ENCODE measurements around the gene CD1B. TPM values are rescaled to one million over a fixed set of nuclear protein-coding genes. Genes with fewer than 3 reads are reported as not detected.

Gene CD1B
- total and polyA plus RNA-seq, 9 of the 15 experiments (the other 6 are each of a cell fraction or from before 2014, with no cell fraction given), result not detected

DNA sequence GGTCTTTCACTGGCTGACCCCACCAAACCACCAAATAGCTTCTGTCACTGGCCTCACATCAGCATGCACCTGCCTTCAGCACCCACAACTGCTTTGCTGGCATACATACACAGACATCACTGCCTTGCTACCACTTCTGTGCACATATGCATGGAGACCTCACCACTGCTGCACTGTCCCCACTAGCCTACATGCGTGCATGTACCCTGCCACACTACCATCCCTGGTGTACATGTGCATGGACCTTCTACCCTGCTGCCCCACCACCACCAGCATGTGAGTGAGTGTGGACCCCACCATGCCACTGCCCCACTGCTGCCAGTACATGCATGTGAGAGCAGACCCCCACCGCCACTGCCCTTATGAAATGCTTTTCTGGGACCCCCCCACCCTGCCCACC, 35.5 kb downstream of the CD1B start:
- Histone ChIP-seq H3K9me3 (replicated peaks; ENCODE audit: control insufficient read depth, insufficient read depth, low read depth, low read length) (no peaks in the 10 kb centered on the region), H3K4me1 (replicated peaks in 1 of 2; ENCODE audit: control insufficient read depth in 2 of 2, insufficient read depth in 2 of 2, low read length in 2 of 2) (no peaks in the 10 kb centered on the region), H3K79me2 (ENCODE audit: control insufficient read depth, insufficient read depth, low read length) (no peaks in the 10 kb centered on the region), H3K9ac (ENCODE audit: insufficient read depth in 1 of 2, low read depth in 2 of 2, low read length in 2 of 2) (no peak overlapping the region), H2AFZ (ENCODE audit: low read depth, low read length) (no peak overlapping the region), H4K20me1 (replicated peaks; ENCODE audit: control insufficient read depth, insufficient read depth, low read length) (no peaks in the 10 kb centered on the region), H3K36me3 (ENCODE audit: control insufficient read depth, insufficient read depth, low read length) (no peaks in the 10 kb centered on the region), H3K4me3 (no peak overlapping the region), H3K27ac (ENCODE audit: extremely low read depth, low read depth, low read length) (no peak overlapping the region), H3K27me3 (ENCODE audit: control insufficient read depth in 2 of 2, insufficient read depth in 2 of 2, low read length in 2 of 2) (no peaks in the 10 kb centered on the region), H3K4me2 (ENCODE audit: insufficient read depth, low read length) (no peak overlapping the region), H3K9me1 (ENCODE audit: control insufficient read depth, insufficient read depth, low read length) (no peaks in the 10 kb centered on the region)
- FAIRE-seq (no peak), ATAC-seq (no peak), DNase-seq (ENCODE audit: extremely low read depth in 1 of 4, low spot score in 3 of 4) (no peak)
- ChIA-PET CTCF (ENCODE audit: low intra/inter-chr PET ratio) (no interaction called here), POLR2A (no interaction called here)
- BruUV-seq (replicated peaks), result no TSS peak
- in situ Hi-C loops (cut with MboI) (no loop called here), intact Hi-C loops (cut with micrococcal nuclease) (no loop called here)
- WGBS (ENCODE audit: insufficient coverage, low coverage, missing lambda C conversion rate), result 0% methylated on average over 1 of the region's 2 CpGs
- TF ChIP-seq ILK (tag; IDR thresholded peaks at IDR 0.05; ENCODE audit: borderline replicate concordance, low read depth) (no peak), RBM34 (IDR thresholded peaks at IDR 0.05; ENCODE audit: borderline replicate concordance, insufficient read depth, low read length) (no peak), ZNF696 (CRISPR knock-in tag; conservative IDR thresholded peaks at IDR 0.05) (no peak), DACH1 (IDR thresholded peaks at IDR 0.05; ENCODE audit: partially characterized antibody) (no peak), SMAD1 (IDR thresholded peaks at IDR 0.05; ENCODE audit: low read depth, low read length, partially characterized antibody) (no peak), ZNF668 (CRISPR knock-in tag; IDR thresholded peaks at IDR 0.05) (no peak), NR2C1 (IDR thresholded peaks at IDR 0.05) (no peak), NR2C1 (tag; IDR thresholded peaks at IDR 0.05) (no peak), SMAD3 (CRISPR knock-in tag; conservative IDR thresholded peaks at IDR 0.05) (no peak), ZSCAN29 (IDR thresholded peaks at IDR 0.05) (no peak), ZNF699 (CRISPR knock-in tag; IDR thresholded peaks at IDR 0.05; ENCODE audit: insufficient replicate concordance) (no peak)
- TF ChIP-seq, protein P1, sequence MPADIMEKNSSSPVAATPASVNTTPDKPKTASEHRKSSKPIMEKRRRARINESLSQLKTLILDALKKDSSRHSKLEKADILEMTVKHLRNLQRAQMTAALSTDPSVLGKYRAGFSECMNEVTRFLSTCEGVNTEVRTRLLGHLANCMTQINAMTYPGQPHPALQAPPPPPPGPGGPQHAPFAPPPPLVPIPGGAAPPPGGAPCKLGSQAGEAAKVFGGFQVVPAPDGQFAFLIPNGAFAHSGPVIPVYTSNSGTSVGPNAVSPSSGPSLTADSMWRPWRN (IDR thresholded peaks at IDR 0.05; ENCODE audit: low read depth), result no peak
- TF ChIP-seq, protein P2, sequence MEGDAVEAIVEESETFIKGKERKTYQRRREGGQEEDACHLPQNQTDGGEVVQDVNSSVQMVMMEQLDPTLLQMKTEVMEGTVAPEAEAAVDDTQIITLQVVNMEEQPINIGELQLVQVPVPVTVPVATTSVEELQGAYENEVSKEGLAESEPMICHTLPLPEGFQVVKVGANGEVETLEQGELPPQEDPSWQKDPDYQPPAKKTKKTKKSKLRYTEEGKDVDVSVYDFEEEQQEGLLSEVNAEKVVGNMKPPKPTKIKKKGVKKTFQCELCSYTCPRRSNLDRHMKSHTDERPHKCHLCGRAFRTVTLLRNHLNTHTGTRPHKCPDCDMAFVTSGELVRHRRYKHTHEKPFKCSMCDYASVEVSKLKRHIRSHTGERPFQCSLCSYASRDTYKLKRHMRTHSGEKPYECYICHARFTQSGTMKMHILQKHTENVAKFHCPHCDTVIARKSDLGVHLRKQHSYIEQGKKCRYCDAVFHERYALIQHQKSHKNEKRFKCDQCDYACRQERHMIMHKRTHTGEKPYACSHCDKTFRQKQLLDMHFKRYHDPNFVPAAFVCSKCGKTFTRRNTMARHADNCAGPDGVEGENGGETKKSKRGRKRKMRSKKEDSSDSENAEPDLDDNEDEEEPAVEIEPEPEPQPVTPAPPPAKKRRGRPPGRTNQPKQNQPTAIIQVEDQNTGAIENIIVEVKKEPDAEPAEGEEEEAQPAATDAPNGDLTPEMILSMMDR (IDR thresholded peaks at IDR 0.05 in 2 of 3, conservative IDR thresholded peaks at IDR 0.05 in 1 of 3; ENCODE audit: insufficient read depth in 2 of 3, low read depth in 1 of 3, low read length in 3 of 3), result no peak
- TF ChIP-seq, protein P3, sequence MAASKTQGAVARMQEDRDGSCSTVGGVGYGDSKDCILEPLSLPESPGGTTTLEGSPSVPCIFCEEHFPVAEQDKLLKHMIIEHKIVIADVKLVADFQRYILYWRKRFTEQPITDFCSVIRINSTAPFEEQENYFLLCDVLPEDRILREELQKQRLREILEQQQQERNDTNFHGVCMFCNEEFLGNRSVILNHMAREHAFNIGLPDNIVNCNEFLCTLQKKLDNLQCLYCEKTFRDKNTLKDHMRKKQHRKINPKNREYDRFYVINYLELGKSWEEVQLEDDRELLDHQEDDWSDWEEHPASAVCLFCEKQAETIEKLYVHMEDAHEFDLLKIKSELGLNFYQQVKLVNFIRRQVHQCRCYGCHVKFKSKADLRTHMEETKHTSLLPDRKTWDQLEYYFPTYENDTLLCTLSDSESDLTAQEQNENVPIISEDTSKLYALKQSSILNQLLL (CRISPR knock-in tag; IDR thresholded peaks at IDR 0.05; ENCODE audit: borderline replicate concordance), result no peak
- TF ChIP-seq, protein P4, sequence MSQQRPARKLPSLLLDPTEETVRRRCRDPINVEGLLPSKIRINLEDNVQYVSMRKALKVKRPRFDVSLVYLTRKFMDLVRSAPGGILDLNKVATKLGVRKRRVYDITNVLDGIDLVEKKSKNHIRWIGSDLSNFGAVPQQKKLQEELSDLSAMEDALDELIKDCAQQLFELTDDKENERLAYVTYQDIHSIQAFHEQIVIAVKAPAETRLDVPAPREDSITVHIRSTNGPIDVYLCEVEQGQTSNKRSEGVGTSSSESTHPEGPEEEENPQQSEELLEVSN (IDR thresholded peaks at IDR 0.05; ENCODE audit: borderline replicate concordance in 1 of 2, extremely low read depth in 1 of 2, insufficient read depth in 1 of 2, insufficient read length in 1 of 2, low read depth in 1 of 2, low read length in 1 of 2, poor library complexity in 1 of 2, severe bottlenecking in 1 of 2), result no peak
- TF ChIP-seq, protein P5, sequence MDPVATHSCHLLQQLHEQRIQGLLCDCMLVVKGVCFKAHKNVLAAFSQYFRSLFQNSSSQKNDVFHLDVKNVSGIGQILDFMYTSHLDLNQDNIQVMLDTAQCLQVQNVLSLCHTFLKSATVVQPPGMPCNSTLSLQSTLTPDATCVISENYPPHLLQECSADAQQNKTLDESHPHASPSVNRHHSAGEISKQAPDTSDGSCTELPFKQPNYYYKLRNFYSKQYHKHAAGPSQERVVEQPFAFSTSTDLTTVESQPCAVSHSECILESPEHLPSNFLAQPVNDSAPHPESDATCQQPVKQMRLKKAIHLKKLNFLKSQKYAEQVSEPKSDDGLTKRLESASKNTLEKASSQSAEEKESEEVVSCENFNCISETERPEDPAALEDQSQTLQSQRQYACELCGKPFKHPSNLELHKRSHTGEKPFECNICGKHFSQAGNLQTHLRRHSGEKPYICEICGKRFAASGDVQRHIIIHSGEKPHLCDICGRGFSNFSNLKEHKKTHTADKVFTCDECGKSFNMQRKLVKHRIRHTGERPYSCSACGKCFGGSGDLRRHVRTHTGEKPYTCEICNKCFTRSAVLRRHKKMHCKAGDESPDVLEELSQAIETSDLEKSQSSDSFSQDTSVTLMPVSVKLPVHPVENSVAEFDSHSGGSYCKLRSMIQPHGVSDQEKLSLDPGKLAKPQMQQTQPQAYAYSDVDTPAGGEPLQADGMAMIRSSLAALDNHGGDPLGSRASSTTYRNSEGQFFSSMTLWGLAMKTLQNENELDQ (CRISPR knock-in tag; IDR thresholded peaks at IDR 0.05; ENCODE audit: borderline replicate concordance), result no peak

Data from K562 (cell line).